Common myeloid progenitor, CD34-positive (primary cell): ENCODE data around the gene PPP2R5C.

ENCODE experiments used
- CTCF ChIA-PET: fragments of 350-600 bp; sonication (Branson Sonifier 250); formaldehyde crosslinking; loops from one replicate; lab custom pipeline; 2021; ENCODE audit warnings: antibody characterized with exemption; lab: Charles Lee
- POLR2A ChIA-PET: fragments of 350-600 bp; sonication (Branson Sonifier 250); formaldehyde crosslinking; loops from one replicate; lab custom pipeline; 2021; ENCODE audit warnings: antibody characterized with exemption; lab: Charles Lee
- DNase-seq, 3 donors: peaks; one replicate each; pipeline versions ENCODE4 v3.0.0 to v3.0.0-alpha.2; 2013
- H3K27ac ChIP-seq, 2 experiments: 1 replicate in 1 of 2; 2 replicates in 1 of 2; pipeline ENCODE4 v1.7.0; 2013; ENCODE audit warnings: inconsistent platforms in 2 of 2, low read length in 2 of 2, mild to moderate bottlenecking in 2 of 2, low read depth in 1 of 2, moderate library complexity in 1 of 2; ENCODE audit not compliant: severe bottlenecking in 2 of 2, insufficient read depth in 1 of 2, poor library complexity in 1 of 2
- H3K27me3 ChIP-seq, 5 experiments: replicated peaks in 2 of 5; 1 replicate in 3 of 5; 2 replicates in 2 of 5; pipeline versions ENCODE4 v1.6.1 to v1.7.0; 2013; ENCODE audit warnings: low read length in 4 of 5, mild to moderate bottlenecking in 2 of 5, moderate library complexity in 2 of 5, inconsistent platforms in 1 of 5; ENCODE audit not compliant: insufficient read depth in 5 of 5, control insufficient read depth in 4 of 5
- H3K36me3 ChIP-seq, 4 experiments: 1 replicate in 2 of 4; 2 replicates in 2 of 4; pipeline versions ENCODE4 v1.6.1 to v1.7.0; 2013; ENCODE audit warnings: low read length in 3 of 4, control low read depth in 1 of 4, mild to moderate bottlenecking in 1 of 4; ENCODE audit not compliant: control insufficient read depth in 4 of 4, insufficient read depth in 4 of 4
- H3K4me1 ChIP-seq, 4 experiments: 1 replicate in 3 of 4; 2 replicates in 1 of 4; pipeline versions ENCODE4 v1.6.1 to v1.7.1; 2013; ENCODE audit warnings: low read length in 3 of 4, mild to moderate bottlenecking in 3 of 4, control low read depth in 1 of 4, inconsistent platforms in 1 of 4, moderate library complexity in 1 of 4; ENCODE audit not compliant: control insufficient read depth in 4 of 4, insufficient read depth in 4 of 4; ENCODE audit errors: control extremely low read depth in 1 of 4
- H3K4me3 ChIP-seq, 7 experiments: 1 replicate in 4 of 7; 2 replicates in 3 of 7; pipeline versions ENCODE4 v1.5.1 to v1.7.0; 2013; ENCODE audit warnings: mild to moderate bottlenecking in 7 of 7, low read length in 6 of 7, moderate library complexity in 6 of 7, inconsistent platforms in 2 of 7, low read depth in 2 of 7, control low read depth in 1 of 7; ENCODE audit not compliant: insufficient read depth in 4 of 7, control insufficient read depth in 1 of 7; ENCODE audit errors: extremely low read depth in 1 of 7
- H3K9me3 ChIP-seq, 5 experiments: 1 replicate in 4 of 5; 2 replicates in 1 of 5; pipeline versions ENCODE4 v1.6.1 to v1.7.1; 2013; ENCODE audit warnings: low read length in 4 of 5, mild to moderate bottlenecking in 2 of 5, inconsistent platforms in 1 of 5, low read depth in 1 of 5, moderate library complexity in 1 of 5; ENCODE audit not compliant: control insufficient read depth in 4 of 5, insufficient read depth in 2 of 5; ENCODE audit errors: control extremely low read depth in 1 of 5
- WGBS: methylation state at CpG from one replicate; pipeline ENCODE4 v1.1.5; 2013; ENCODE audit not compliant: insufficient coverage; 5-methylcytosine and 5-hydroxymethylcytosine counted together

The PPP2R5C gene

DNA sequence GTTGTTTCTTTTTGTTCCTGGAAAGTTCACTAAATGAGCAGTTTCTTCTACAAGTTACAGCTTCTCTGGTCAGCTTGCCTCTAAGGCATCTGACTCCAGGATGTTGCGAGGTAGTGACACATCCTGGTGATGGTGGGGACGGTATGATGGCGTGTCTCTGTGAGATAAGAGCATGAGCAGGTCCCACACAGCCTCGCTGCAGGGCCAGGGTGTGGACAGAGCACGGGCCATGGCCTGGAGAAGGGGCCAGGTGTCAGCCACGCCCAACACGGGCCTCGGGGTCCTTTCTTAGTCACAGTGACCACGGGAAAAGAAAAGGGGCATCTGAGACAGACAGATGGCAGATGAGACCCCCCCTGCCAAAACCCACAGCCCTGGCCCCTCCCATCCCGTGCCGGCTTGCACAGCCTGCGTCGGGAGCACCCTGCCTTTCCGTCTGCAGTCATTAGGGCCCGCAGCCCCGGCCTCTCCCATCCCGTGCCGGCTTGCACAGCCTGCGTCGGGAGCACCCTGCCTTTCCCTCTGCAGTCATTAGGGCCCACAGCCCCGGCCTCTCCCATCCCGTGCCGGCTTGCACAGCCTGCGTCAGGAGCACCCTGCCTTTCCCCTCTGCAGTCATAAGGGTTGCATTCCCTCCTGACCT, 123.5 kb downstream of the PPP2R5C start:
- Histone ChIP-seq H3K27ac (no peak overlapping the region), H3K4me1 (no peaks in the 10 kb centered on the region), H3K9me3 (peaks cover 0 to 10% (median 3%) of the 10 kb centered on the region in 5 experiments), H3K4me3 (no peak overlapping the region), H3K36me3 (peaks cover 19 to 66% (median 40%) of the 10 kb centered on the region in 4 experiments), H3K27me3 (no peaks in the 10 kb centered on the region)
- no peak for DNase-seq
- ChIA-PET CTCF (no interaction called here), POLR2A (no interaction called here)
- WGBS, result 97% methylated on average over 20 of the region's 24 CpGs

DNA sequence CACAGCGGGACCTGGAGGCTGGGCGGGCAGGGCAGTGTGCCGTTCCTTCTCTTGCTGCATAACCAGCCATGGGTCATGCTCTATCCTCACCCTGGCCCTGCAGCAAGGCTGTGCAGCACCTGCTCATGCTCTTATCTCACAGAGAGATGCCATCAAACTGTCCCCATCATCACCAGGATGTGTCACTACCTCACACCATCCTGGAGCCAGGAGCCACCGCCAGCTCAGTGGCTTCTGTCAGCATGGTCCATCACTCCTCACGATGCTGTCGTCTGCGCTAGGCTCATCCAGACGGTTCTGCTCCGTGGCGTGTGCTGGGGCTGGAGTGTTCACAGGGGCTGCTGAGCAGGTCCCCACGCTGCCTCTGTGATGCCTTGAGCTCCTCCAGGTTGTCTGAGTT, 125.7 kb downstream of the PPP2R5C start:
- no peaks in the 10 kb centered on the region for H3K4me1 ChIP-seq
- H3K27me3 ChIP-seq, result no peaks in the 10 kb centered on the region
- POLR2A ChIA-PET, result no interaction called here
- CTCF ChIA-PET, result interaction anchor here (0.9 to 3.9 kb wide), 7 partner anchors 8 to 124 kb away, joined by 3 to 26 read pairs (median 5); no protein-coding TSS in a partner anchor
- H3K9me3 ChIP-seq, result peaks cover 0 to 10% (median 3%) of the 10 kb centered on the region in 5 experiments
- WGBS, result 97% methylated on average over 11 of the region's 11 CpGs
- H3K36me3 ChIP-seq, result peaks cover 19 to 69% (median 43%) of the 10 kb centered on the region in 4 experiments
- no peak overlapping the region for H3K4me3 ChIP-seq
- no peak overlapping the region for H3K27ac ChIP-seq
- no peak for DNase-seq

DNA sequence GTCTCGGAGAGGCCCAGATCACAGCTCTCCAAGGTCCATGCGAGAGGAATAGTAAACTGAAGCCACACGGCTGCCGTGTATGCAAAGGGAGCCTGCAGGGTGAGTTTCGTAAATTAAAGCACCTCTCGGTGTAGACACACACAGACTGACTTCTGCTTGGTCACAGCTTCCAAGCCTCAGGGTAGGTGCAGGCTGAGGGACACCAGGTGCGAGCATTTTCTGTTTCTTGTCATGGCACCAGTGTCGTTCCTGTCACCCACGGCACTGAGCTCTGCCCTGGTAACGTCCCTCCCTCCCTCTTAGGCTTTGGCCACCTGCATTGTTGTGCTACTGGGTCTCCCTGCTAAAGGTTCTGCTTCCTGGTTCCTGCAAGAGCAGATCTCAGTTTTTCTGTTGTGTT, 126.7 kb downstream of the PPP2R5C start:
- CTCF ChIA-PET, result interaction anchor here (0.9 to 3.9 kb wide), 9 partner anchors 9 to 125 kb away, joined by 3 to 26 read pairs (median 4); no protein-coding TSS in a partner anchor
- 97% methylated on average over 9 of the region's 10 CpGs for WGBS
- Histone ChIP-seq H3K9me3 (peaks cover 0 to 10% (median 3%) of the 10 kb centered on the region in 5 experiments), H3K27me3 (no peaks in the 10 kb centered on the region), H3K4me3 (no peak overlapping the region), H3K4me1 (no peaks in the 10 kb centered on the region), H3K27ac (no peak overlapping the region), H3K36me3 (peaks cover 22 to 73% (median 48%) of the 10 kb centered on the region in 4 experiments)
- DNase-seq, result no peak
- POLR2A ChIA-PET, result no interaction called here

DNA sequence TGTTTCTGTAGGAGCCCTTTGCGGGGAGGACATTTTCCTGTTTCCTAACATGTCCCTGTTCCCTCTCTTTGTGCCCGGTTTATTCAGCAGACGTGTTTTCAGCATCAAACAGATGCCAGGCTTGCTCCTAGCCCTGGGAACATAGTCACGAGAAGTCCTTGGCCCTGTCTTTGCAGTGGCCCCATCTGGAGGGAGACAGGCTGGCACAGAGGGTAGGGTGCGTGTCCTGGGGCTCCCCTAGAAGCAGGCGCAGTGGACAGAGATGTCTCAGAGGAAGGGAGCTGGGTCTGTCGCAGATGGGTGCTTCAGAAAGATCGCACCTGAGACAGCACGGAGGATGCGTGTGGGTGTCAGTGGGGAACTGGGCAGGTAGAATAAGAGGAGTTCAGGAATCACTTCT, 127.9 kb downstream of the PPP2R5C start:
- no peak for DNase-seq
- Histone ChIP-seq H3K36me3 (peaks cover 14 to 73% (median 39%) of the 10 kb centered on the region in 4 experiments), H3K4me1 (no peaks in the 10 kb centered on the region), H3K4me3 (no peak overlapping the region), H3K9me3 (peaks cover 0 to 10% (median 3%) of the 10 kb centered on the region in 5 experiments), H3K27ac (no peak overlapping the region), H3K27me3 (no peaks in the 10 kb centered on the region)
- CTCF ChIA-PET, result interaction anchor here (1.3 to 3.9 kb wide), 9 partner anchors 10 to 121 kb away, joined by 3 to 26 read pairs (median 7); no protein-coding TSS in a partner anchor
- POLR2A ChIA-PET, result no interaction called here
- WGBS, result 96% methylated on average over 10 of the region's 10 CpGs

DNA sequence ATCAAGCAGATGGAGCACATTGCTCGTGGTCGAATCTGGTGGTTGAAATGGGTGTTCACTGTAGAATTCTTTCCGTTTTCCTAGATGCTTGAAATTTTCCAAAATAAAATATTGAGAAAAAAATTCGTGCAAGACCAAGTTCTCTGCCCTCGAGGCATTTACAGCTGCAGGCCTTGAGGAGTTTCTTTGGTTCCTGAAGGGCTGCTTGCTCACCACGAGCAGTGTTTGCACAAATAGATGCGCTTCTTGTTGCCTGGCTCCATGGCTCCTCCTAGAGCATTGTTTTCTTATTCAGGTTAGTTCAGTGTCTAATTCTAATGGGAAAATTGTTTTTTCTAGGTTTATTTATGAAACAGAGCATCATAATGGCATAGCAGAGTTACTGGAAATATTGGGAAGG, 128.4 kb downstream of the PPP2R5C start:
- peaks cover 15 to 73% (median 37%) of the 10 kb centered on the region in 4 experiments for H3K36me3 ChIP-seq
- no peak overlapping the region for H3K4me3 ChIP-seq
- ChIA-PET CTCF (interaction anchor here (1.2 to 3.2 kb wide), 12 partner anchors 10 to 183 kb away, joined by 3 to 23 read pairs (median 6); no protein-coding TSS in a partner anchor), POLR2A (no interaction called here)
- 84% methylated on average over 6 of the region's 7 CpGs for WGBS
- H3K27me3 ChIP-seq, result no peaks in the 10 kb centered on the region
- no peaks in the 10 kb centered on the region for H3K4me1 ChIP-seq
- DNase-seq, result peak; percentile 60 to 77 (median 74)
- no peak overlapping the region for H3K27ac ChIP-seq
- H3K9me3 ChIP-seq, result peaks cover 0 to 10% (median 2%) of the 10 kb centered on the region in 5 experiments

DNA sequence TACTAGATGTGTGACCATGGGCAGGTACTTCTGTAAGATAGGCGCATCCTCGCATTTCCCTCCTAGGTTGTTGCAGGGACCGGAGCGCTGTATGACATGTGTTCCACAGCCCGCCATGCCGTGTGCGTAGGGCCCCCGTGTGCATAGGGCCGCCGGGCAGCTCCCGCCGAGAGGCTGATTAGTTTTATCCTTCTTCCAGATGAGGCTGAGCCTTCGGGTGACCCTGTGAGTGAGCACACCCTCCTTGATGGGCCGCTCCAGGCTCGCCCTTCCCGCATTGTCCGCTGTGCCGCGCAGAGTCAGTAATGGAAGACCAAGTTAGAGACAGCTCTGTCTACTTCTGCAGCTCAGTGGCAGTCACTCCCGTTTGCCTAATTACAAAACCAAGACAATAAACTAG, 130.0 kb downstream of the PPP2R5C start:
- Histone ChIP-seq H3K36me3 (peaks cover 12 to 69% (median 36%) of the 10 kb centered on the region in 4 experiments), H3K4me1 (no peaks in the 10 kb centered on the region), H3K27ac (no peak overlapping the region), H3K9me3 (peaks cover 0 to 2% (median 0%) of the 10 kb centered on the region in 5 experiments), H3K4me3 (no peak overlapping the region), H3K27me3 (no peaks in the 10 kb centered on the region)
- POLR2A ChIA-PET, result no interaction called here
- DNase-seq, result no peak
- WGBS, result 96% methylated on average over 20 of the region's 20 CpGs
- CTCF ChIA-PET, result interaction anchor here (0.6 to 3.2 kb wide), 9 partner anchors 8 to 381 kb away, joined by 3 to 23 read pairs (median 3); no protein-coding TSS in a partner anchor

DNA sequence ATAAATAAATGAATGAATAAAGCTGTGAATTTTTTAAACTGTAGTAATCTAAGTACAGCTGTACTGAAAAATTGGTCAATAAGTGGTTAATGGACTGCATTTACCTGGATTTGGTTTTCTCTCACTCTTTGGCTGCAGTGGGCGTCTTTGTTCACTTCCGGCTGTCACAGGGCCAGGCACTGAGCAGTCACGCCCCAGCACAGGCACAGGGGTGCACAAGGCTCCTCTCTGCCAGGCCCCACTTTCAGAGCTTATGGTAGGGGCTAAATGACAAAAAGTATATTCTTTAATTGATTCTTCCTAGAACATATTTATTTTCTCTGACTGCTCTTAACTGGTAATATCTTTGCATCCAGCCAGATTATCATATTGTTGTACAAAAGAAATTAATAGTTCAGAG, 132.2 kb downstream of the PPP2R5C start:
- 100% methylated on average over 2 of the region's 3 CpGs for WGBS

More for the DNA sequence above, 132.2 kb downstream of the PPP2R5C start:
- Histone ChIP-seq H3K9me3 (no peaks in the 10 kb centered on the region), H3K4me1 (no peaks in the 10 kb centered on the region), H3K27me3 (no peaks in the 10 kb centered on the region), H3K36me3 (peaks cover 17 to 71% (median 36%) of the 10 kb centered on the region in 4 experiments), H3K4me3 (no peak overlapping the region), H3K27ac (no peak overlapping the region)
- DNase-seq, result no peak
- ChIA-PET CTCF (interaction anchor here (0.9 to 1.5 kb wide), 5 partner anchors 44 to 123 kb away, joined by 3 to 11 read pairs (median 3); no protein-coding TSS in a partner anchor), POLR2A (no interaction called here)
